ENCODE measurements around the gene DYNC2H1.
A peak's percentile ranks its signal among the peaks of the same experiment; 100 is the strongest.
"Not testable (repeated sequence)": the region's sequence is repeated elsewhere in the genome, so short reads cannot be mapped to it uniquely, and the experiment has no call there.

The DYNC2H1 gene

GRCh38 chr11:103108933-103109817, at the start of gene DYNC2H1:
TSS of gene DYNC2H1 (plus strand) at chr11:103109426. CDS start at chr11:103109575, 149 bp downstream.
- peak; percentile 70 to 72 for DNase-seq

- DNase-seq: no peak
Measured at GRCh38 chr11:103061656-103062055, 47.6 kb upstream of the DYNC2H1 start.

GRCh38 chr11:103067118-103067517, 42.1 kb upstream of the DYNC2H1 start:
- no peak for DNase-seq

- DNase-seq: no peak
Measured at GRCh38 chr11:103069367-103069766, 39.9 kb upstream of the DYNC2H1 start.

- DNase-seq: no peak
Measured at GRCh38 chr11:103070142-103070541, 39.1 kb upstream of the DYNC2H1 start.

- no peak for DNase-seq
Measured at GRCh38 chr11:103071008-103071407, 38.2 kb upstream of the DYNC2H1 start.

- no peak for DNase-seq
Measured at GRCh38 chr11:103076361-103076760, 32.9 kb upstream of the DYNC2H1 start.

- DNase-seq: no peak
Measured at GRCh38 chr11:103077554-103077953, 31.7 kb upstream of the DYNC2H1 start.

- DNase-seq: no peak
Measured at GRCh38 chr11:103078710-103079109, 30.5 kb upstream of the DYNC2H1 start.

GRCh38 chr11:103079833-103080232, 29.4 kb upstream of the DYNC2H1 start:
- no peak for DNase-seq

- DNase-seq: no peak
Measured at GRCh38 chr11:103085758-103086365, 23.4 kb upstream of the DYNC2H1 start.

- DNase-seq: no peak
Measured at GRCh38 chr11:103086461-103086860, 22.8 kb upstream of the DYNC2H1 start.

GRCh38 chr11:103091064-103091800, 18.0 kb upstream of the DYNC2H1 start:
- peak; percentile 5 to 42 for DNase-seq

GRCh38 chr11:103091801-103092524, 17.3 kb upstream of the DYNC2H1 start, which contains the start of gene DCUN1D5:
TSS of gene DCUN1D5 (minus strand) at chr11:103092160. CDS start at chr11:103091872, 288 bp downstream.
- DNase-seq: peak; percentile 83 to 86

GRCh38 chr11:103097279-103097678, 11.9 kb upstream of the DYNC2H1 start:
- no peak for DNase-seq

- no peak for DNase-seq
Measured at GRCh38 chr11:103109818-103110388, 677 bp downstream of the DYNC2H1 start.

- DNase-seq: no peak
Measured at GRCh38 chr11:103110391-103110790, 1.2 kb downstream of the DYNC2H1 start.

GRCh38 chr11:103111400-103111799, 2.2 kb downstream of the DYNC2H1 start:
- no peak for DNase-seq

- DNase-seq: no peak
Measured at GRCh38 chr11:103112364-103112763, 3.1 kb downstream of the DYNC2H1 start.

- DNase-seq: no peak
Measured at GRCh38 chr11:103114836-103115235, 5.6 kb downstream of the DYNC2H1 start.

- no peak for DNase-seq
Measured at GRCh38 chr11:103125462-103125861, 16.2 kb downstream of the DYNC2H1 start.

GRCh38 chr11:103141986-103142385, 32.8 kb downstream of the DYNC2H1 start:
- not testable (repeated sequence) for DNase-seq
